AG04450 (cell line): ENCODE measurements around the gene PRCD. TPM values are rescaled to one million over a fixed set of nuclear protein-coding genes. Genes with fewer than 3 reads are reported as not detected.
"Not testable (repeated sequence)": the region's sequence is repeated elsewhere in the genome, so short reads cannot be mapped to it uniquely, and the experiment has no call there.

Source experiments
- CTCF ChIA-PET: fragments of 300-600, 350-600 bp; formaldehyde crosslinking; extraction: SDS; loops from one replicate; lab custom pipeline; 2022; ENCODE audit warnings: antibody characterized with exemption, inconsistent platforms; lab: Charles Lee
- POLR2A ChIA-PET: fragments of 350-600 bp; formaldehyde crosslinking; extraction: SDS; loops from one replicate; lab custom pipeline; 2021; ENCODE audit warnings: antibody characterized with exemption, inconsistent platforms; lab: Yijun Ruan, JAX
- DNase-seq: peaks from one replicate; pipeline ENCODE4 v3.0.0-alpha.2; 2011; ENCODE audit warnings: low read depth, low spot score
- H3K27ac ChIP-seq: one replicate; pipeline ENCODE4 v1.5.1; 2012; ENCODE audit warnings: low read depth, low read length, control low read depth
- H3K27me3 ChIP-seq: one replicate; pipeline ENCODE4 v1.6.0; 2012; ENCODE audit warnings: low read length; ENCODE audit not compliant: control insufficient read depth, insufficient read depth
- H3K4me3 ChIP-seq: 2 replicates; pipeline ENCODE4 v1.5.1; 2011; ENCODE audit warnings: mild to moderate bottlenecking, low read depth, low read length, control low read depth
- H3K9me3 ChIP-seq: 2 replicates; pipeline ENCODE4 v1.5.1; 2012; ENCODE audit warnings: low read length; ENCODE audit not compliant: control insufficient read depth, insufficient read depth
- CTCF ChIP-seq: IDR thresholded peaks from 2 replicates; pipeline ENCODE4 v1.5.1; 2011; ENCODE audit warnings: low read depth, low read length, control low read depth, inconsistent platforms
- polyA plus RNA-seq: library from polyadenylated mRNA; depleted of rRNA; stranded (reverse); fragments of >200 nt; gene quantifications from 2 replicates; pipeline ENCODE4 v1.2.3, GENCODE V29; 2011

The PRCD gene
- polyA plus RNA-seq, 1 experiment, result 0.69 TPM

DNA sequence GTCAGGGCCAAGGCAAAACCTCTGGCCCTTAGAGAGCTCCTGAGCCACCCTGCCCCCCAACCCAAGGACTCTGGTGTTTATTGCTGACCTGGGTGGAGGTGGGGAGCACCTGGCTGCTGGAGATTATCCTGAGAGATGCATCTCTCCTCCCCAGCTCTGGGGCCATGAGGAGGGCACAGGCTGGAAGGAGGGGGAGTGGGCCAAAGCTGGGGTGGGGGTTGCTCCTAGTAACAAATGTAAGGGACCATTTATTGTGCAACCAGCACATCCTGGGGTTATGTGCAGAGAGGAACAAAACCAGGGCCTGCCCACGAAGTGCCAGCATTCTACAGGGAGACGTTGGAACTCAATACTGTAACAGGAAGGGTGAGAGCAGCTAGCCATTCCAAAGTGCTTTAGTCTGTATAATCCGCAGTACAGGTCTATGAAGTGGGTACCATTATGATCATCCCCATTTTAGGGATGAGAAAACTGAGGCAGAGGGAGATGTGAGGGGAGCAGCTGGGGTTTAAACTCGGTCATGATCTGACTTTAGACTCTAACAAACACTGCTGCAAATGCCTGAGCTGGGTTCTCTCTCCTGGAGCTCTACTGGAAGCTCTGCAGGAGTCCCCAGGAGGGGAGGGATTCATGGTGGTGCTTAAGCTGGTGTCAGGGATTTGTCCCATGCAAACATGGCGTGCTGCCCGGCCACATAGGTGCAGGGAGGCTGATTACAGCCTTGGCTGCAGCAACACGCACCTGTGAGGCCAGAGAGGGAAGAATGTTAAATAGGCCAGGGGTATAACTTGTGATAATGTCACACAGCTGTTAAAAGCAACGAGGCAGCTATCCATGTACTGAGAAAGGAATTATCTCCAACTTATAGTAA is 37.3 kb upstream of the PRCD start:
- ChIA-PET CTCF (interaction anchor here (0.6 to 3.2 kb wide), 7 partner anchors 36 to 240 kb away, joined by 3 to 20 read pairs (median 4); partner anchors contain the start of gene AANAT), POLR2A (interaction anchor here (0.9 kb wide), 1 partner anchor 8 kb away, joined by 7 read pairs; no protein-coding TSS in a partner anchor)
- Histone ChIP-seq H3K9me3 (no peaks in the 10 kb centered on the region; the same call in 1 of the 2 replicates), H3K27me3 (no peaks in the 10 kb centered on the region), H3K4me3 (no peak overlapping the region), H3K27ac (no peak overlapping the region)
- no peak for TF ChIP-seq CTCF
- DNase-seq, result no peak

DNA sequence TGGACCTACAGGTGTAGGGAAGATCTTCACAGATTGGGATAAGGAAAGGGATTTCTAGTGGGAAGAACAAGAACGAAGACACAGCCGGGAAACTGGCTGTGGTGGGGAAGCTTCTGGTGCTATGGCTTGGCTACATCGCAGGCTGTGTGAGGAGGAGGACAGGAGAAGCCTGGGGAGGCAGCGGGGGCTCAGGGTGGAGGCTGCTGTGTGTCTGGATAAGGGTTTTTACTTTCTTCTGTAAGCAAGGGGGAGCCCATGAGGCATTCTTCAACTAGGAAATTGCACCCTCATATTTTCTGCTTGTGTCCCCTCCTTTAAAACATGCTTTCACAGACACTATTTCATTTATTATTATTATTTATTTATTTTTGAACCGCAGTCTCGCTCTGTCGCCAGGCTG is 35.7 kb upstream of the PRCD start:
- Histone ChIP-seq H3K27me3 (peaks cover 5% of the 10 kb centered on the region), H3K4me3 (no peak overlapping the region), H3K9me3 (no peaks in the 10 kb centered on the region; the same call in 1 of the 2 replicates), H3K27ac (no peak overlapping the region)
- TF ChIP-seq CTCF, result peak; percentile 35
- no peak for DNase-seq
- ChIA-PET CTCF (interaction anchor here (0.6 to 6.6 kb wide), 9 partner anchors 21 to 167 kb away, joined by 3 to 121 read pairs (median 3); partner anchors contain the start of gene AANAT), POLR2A (no interaction called here)

DNA sequence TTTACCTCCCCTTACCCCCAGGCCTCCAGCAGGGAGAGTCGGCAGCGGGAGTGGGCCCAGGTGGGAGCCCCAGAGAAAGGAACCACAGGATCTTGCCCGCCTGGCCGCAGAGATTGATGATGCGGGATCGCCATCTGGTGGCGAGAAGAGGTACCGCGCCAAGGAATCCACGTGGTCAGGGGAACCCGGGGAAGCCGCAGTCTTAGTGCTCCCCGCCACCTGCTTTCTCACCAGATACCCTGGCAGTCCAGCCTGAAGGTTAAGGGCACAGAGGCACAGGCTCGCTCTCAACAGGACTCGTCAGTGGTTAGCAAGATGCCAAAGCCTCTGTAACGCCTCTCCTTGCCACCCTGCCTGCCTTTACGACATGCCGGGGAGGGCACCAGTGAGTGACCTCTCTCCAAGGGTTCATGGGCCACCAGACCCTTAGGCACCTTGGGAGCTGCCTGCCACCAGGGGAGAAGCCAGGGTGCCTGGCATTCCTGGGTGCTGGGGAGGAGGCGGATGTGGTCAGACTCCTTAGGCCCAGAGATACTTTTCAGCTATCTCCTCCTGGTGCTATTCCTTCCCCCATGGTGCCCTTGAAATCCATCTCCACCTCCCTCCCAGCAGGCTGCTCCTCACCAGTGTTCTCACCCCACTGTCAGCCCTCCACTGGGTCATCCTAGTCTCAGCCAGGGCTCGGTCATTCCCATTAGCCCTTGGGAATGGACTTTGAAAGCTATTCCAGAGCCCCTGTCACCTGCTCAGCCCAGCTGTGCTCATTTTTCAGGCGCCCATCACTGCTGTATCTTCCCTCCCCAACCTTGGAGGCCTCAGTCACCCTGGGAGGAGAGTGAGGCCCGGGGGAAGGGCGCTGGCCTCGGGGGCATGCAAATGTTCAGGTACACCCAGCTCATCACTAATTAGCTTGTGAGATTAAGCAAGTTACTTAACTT is 33.2 kb upstream of the PRCD start:
- Histone ChIP-seq H3K27me3 (peaks cover 5% of the 10 kb centered on the region), H3K4me3 (no peak overlapping the region), H3K9me3 (no peaks in the 10 kb centered on the region; the same call in 1 of the 2 replicates), H3K27ac (no peak overlapping the region)
- peak; percentile 87 for TF ChIP-seq CTCF
- no peak for DNase-seq
- ChIA-PET CTCF (interaction anchor here (0.6 to 6.6 kb wide), 15 partner anchors 8 to 122 kb away, joined by 3 to 121 read pairs (median 4); partner anchors contain the start of genes AANAT and SPHK1), POLR2A (no interaction called here)

GRCh38 chr17:76508472-76509063 is 31.3 kb upstream of the PRCD start:
- not testable (repeated sequence) for H3K4me3 ChIP-seq, H3K27ac ChIP-seq, H3K9me3 ChIP-seq, DNase-seq, H3K27me3 ChIP-seq
- POLR2A ChIA-PET, result interaction anchor here (0.9 kb wide), 1 partner anchor 11 kb away, joined by 4 read pairs; no protein-coding TSS in a partner anchor
- CTCF ChIA-PET, result interaction anchor here (0.7 to 6.6 kb wide), 10 partner anchors 14 to 206 kb away, joined by 3 to 121 read pairs (median 7); partner anchors contain the start of genes AANAT and SPHK1
